ENCODE results near the gene CCT8L2.
"Not testable (repeated sequence)": the region's sequence is repeated elsewhere in the genome, so short reads cannot be mapped to it uniquely, and the experiment has no call there.

DNA sequence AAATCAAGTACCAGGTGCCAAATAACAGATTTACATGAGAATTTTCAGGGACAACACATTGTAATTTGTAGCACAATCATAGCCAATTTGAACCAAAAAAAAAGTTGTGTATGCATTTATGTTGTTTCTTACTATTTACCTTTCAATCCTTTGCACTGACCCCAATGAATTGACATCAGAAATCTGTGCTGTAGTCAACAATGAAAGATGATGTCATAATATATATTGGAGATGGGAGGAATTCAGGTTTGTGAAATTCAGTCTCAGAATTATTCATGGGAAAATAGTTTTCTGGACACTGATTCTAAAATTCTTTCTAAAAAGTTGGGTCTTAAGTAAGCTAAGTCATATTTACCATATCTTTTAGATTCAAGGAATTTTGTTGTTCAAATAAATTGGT, 31.0 kb upstream of the CCT8L2 start:
- TF ChIP-seq POLR2A, EP300 (IDR thresholded peaks at IDR 0.05): not testable (repeated sequence)
